Keratinocyte (primary cell): Measurements from ENCODE around the gene ITPR2.

ENCODE experiments used
- CTCF ChIP-seq, 3 experiments: IDR thresholded peaks in 1 of 3; conservative IDR thresholded peaks in 1 of 3; optimal IDR thresholded peaks in 1 of 3; 2 replicates in 2 of 3; 3 replicates in 1 of 3; pipeline versions ENCODE3 to v1.5.1; 2011; ENCODE audit warnings: low read length in 3 of 3, mild to moderate bottlenecking in 3 of 3, moderate library complexity in 2 of 3, control low read depth in 1 of 3, inconsistent platforms in 1 of 3; ENCODE audit not compliant: insufficient read depth in 2 of 3; ENCODE audit errors: extremely low read depth in 1 of 3
- EZH2 ChIP-seq: IDR thresholded peaks from one replicate; pipeline ENCODE4 v1.6.1; 2012; ENCODE audit warnings: inconsistent platforms, mild to moderate bottlenecking, low read length, moderate library complexity

GRCh38 chr12:26606911-26607310 is 226.1 kb downstream of the ITPR2 start:
- no peak for TF ChIP-seq CTCF (optimal IDR thresholded peaks at IDR 0.05 in 1 of 3, IDR thresholded peaks at IDR 0.05 in 1 of 3, conservative IDR thresholded peaks at IDR 0.05 in 1 of 3; ENCODE audit: extremely low read depth in 1 of 3, insufficient read depth in 2 of 3, low read length in 3 of 3)
- TF ChIP-seq EZH2: no peak
